ENCODE results near the gene WDFY4.

- TF ChIP-seq HNF4G (IDR thresholded peaks at IDR 0.05; ENCODE audit: borderline replicate concordance, low read depth, low read length) (no peak), HNF4G (CRISPR knock-in tag; IDR thresholded peaks at IDR 0.05; ENCODE audit: borderline replicate concordance, low read depth) (no peak), ZBTB4 (CRISPR knock-in tag; IDR thresholded peaks at IDR 0.05; ENCODE audit: borderline replicate concordance) (no peak), POLR2AphosphoS5 (IDR thresholded peaks at IDR 0.05; ENCODE audit: low read depth, low read length) (no peak), SETDB1 (CRISPR knock-in tag; IDR thresholded peaks at IDR 0.05; ENCODE audit: borderline replicate concordance) (no peak), CBX2 (IDR thresholded peaks at IDR 0.05; ENCODE audit: low read depth, low read length) (no peak), CBX2 (CRISPR knock-in tag; IDR thresholded peaks at IDR 0.05; ENCODE audit: low read depth) (no peak), FOXA3 (CRISPR knock-in tag; IDR thresholded peaks at IDR 0.05) (no peak), EP300 (IDR thresholded peaks at IDR 0.05; ENCODE audit: low read depth in 2 of 2, low read length in 2 of 2) (no peak), EP300 (CRISPR knock-in tag; IDR thresholded peaks at IDR 0.05; ENCODE audit: borderline replicate concordance) (no peak), CHCHD3 (CRISPR knock-in tag; IDR thresholded peaks at IDR 0.05) (no peak), ZNF670 (CRISPR knock-in tag; IDR thresholded peaks at IDR 0.05; ENCODE audit: borderline replicate concordance) (no peak)
Measured at GRCh38 chr10:48690791-48691660, 6.4 kb downstream of the WDFY4 start.

All from HepG2 (cell line).